ENCODE measurements around the gene LRRTM2.

DNA sequence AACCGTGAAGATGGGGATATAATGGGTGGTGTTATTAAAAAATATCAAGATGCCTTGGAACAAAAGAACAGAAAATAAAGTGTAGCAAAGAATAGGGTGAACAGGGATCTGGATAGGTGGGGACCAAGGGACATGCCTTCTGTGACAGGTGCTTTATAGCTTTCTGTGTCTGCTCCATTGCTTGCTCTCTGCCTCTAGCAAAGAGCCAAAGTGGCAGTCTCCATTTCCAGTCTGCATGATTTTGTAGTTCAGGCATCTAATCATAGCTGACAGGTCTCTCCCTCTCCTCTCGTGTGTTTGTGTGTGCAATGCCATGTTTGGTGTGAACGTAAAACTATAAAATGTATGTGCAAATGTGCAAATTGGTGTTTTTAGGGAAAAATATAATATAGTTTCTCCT is 35.0 kb downstream of the LRRTM2 start:
- TF ChIP-seq POLR2A (IDR thresholded peaks at IDR 0.05), result no peak
- TF ChIP-seq, protein P1, sequence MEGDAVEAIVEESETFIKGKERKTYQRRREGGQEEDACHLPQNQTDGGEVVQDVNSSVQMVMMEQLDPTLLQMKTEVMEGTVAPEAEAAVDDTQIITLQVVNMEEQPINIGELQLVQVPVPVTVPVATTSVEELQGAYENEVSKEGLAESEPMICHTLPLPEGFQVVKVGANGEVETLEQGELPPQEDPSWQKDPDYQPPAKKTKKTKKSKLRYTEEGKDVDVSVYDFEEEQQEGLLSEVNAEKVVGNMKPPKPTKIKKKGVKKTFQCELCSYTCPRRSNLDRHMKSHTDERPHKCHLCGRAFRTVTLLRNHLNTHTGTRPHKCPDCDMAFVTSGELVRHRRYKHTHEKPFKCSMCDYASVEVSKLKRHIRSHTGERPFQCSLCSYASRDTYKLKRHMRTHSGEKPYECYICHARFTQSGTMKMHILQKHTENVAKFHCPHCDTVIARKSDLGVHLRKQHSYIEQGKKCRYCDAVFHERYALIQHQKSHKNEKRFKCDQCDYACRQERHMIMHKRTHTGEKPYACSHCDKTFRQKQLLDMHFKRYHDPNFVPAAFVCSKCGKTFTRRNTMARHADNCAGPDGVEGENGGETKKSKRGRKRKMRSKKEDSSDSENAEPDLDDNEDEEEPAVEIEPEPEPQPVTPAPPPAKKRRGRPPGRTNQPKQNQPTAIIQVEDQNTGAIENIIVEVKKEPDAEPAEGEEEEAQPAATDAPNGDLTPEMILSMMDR (IDR thresholded peaks at IDR 0.05), result no peak

Measured in tibial nerve (tissue), 3 donors.